ENCODE data around the gene TALDO1. TPM values are rescaled to one million over a fixed set of nuclear protein-coding genes. Genes with fewer than 3 reads are reported as not detected.

TALDO1 gene
- total and polyA plus RNA-seq, 10 of the 15 experiments (the other 5 are each of a cell fraction or from before 2014, with no cell fraction given) = 121 to 302 (median 182) TPM

DNA sequence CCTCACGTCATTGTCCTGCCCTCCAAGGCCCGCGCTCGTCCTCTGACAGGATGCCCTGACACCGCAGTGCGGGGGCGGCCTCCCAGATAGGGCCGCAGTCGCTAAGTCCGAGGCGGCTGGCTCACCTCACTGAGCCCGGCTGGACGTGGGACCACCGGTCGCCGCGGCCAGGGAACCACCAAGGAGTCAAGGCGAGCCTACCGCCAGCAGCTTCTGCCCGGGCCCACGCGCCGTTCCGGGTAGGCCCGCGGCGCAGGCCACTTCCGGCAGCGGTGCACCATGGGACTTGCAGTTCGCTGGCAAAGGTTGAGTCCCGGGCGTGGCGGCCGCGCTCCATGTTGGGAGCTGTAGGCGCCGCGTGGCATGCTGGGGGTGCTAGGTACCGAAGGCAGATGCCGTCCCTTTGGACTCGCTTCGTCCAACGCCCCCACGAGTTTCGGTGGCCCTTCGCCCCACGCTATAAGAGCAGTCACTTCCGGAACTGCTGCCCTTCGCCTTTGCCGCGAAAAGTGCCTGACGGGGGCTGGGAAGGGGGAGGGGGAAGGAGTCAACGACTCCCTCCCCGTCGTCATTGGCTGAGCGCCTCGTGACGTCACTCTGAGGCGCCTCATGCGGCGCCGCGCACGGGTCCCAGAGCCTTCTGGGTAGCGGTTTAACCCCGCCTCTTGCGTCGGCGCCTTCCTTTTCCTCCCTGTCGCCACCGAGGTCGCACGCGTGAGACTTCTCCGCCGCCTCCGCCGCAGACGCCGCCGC lies 62.2 kb downstream of the TALDO1 start, which contains the start of gene RPLP2 (continued):
- TF ChIP-seq BCL3 (IDR thresholded peaks at IDR 0.05; ENCODE audit: borderline replicate concordance, insufficient read depth, low read depth, low read length, poor library complexity, severe bottlenecking) (peak; percentile 19), FOS (IDR thresholded peaks at IDR 0.05; ENCODE audit: borderline replicate concordance, extremely low read depth, insufficient read length) (no peak), SIN3A (IDR thresholded peaks at IDR 0.05; ENCODE audit: low read depth, low read length) (peak; percentile 62), POU2F2 (IDR thresholded peaks at IDR 0.05; ENCODE audit: borderline replicate concordance, low read depth, low read length) (peak; percentile 82), IKZF2 (IDR thresholded peaks at IDR 0.05) (peak in 1 of 2 experiments; percentile 27; a peak in 1 of 4 replicates), ATF7 (IDR thresholded peaks at IDR 0.05; ENCODE audit: low read depth) (peak; percentile 96), NR2C2 (IDR thresholded peaks at IDR 0.05; ENCODE audit: borderline replicate concordance, control insufficient read depth, insufficient read length, low read depth) (no peak)

GRCh38 chr11:810040-810567 lies 62.8 kb downstream of the TALDO1 start:
- ChIA-PET RAD21 (ENCODE audit: unreplicated experiment) (interaction anchor here (0.7 to 1.7 kb wide), 4 partner anchors 9 to 33 kb away, joined by 3 to 13 read pairs (median 6); partner anchors contain the start of genes PNPLA2 and TSPAN4), SMC1A (ENCODE audit: uncharacterized antibody, unreplicated experiment) (interaction anchor here (1.3 to 1.9 kb wide), 2 partner anchors 9 to 10 kb away, joined by 4 to 5 read pairs; partner anchors contain the start of gene PNPLA2), POLR2A (interaction anchor here (0.7 to 3.3 kb wide), 8 partner anchors 9 to 235 kb away, joined by 4 to 32 read pairs (median 6); partner anchors contain the start of genes DEAF1, PNPLA2, TMEM80 and TSPAN4), CTCF (interaction anchor here (1.2 to 1.3 kb wide), 2 partner anchors 9 to 34 kb away, joined by 3 to 4 read pairs; no protein-coding TSS in a partner anchor)
- Histone ChIP-seq H3K36me3 (ENCODE audit: control insufficient read depth in 2 of 2, insufficient read depth in 2 of 2, low read length in 1 of 2) (peaks cover 8 to 26% of the 10 kb centered on the region in 2 experiments; a peak in 3 of 4 replicates), H3K79me2 (ENCODE audit: control insufficient read depth, insufficient read depth, low read length) (peaks cover 38% of the 10 kb centered on the region), H3K4me3 (peak overlapping the region; percentile 98), H3K9me3 (replicated peaks; ENCODE audit: control insufficient read depth, insufficient read depth, low read length) (no peaks in the 10 kb centered on the region), H2AFZ (ENCODE audit: control insufficient read depth, low read depth, low read length) (peak overlapping the region; percentile 100; the same call in 1 of the 2 replicates), H3K27ac (ENCODE audit: control insufficient read depth, insufficient read depth) (peak overlapping the region; percentile 99), H3K27me3 (replicated peaks in 1 of 2; ENCODE audit: control insufficient read depth in 2 of 2, insufficient read depth in 2 of 2, low read length in 1 of 2) (no peaks in the 10 kb centered on the region), H3K4me1 (ENCODE audit: control insufficient read depth, insufficient read depth, low read length) (peaks cover 7% of the 10 kb centered on the region; the same call in 1 of the 2 replicates), H3K9ac (ENCODE audit: control insufficient read depth, insufficient read depth, low read length) (peak overlapping the region; percentile 98), H4K20me1 (ENCODE audit: control insufficient read depth, insufficient read depth) (peaks cover 8% of the 10 kb centered on the region; the same call in 1 of the 2 replicates), H3K4me2 (ENCODE audit: control insufficient read depth, insufficient read depth) (peak overlapping the region; percentile 78)
- in situ Hi-C loops (cut with MboI) (loop anchor here (25.0 kb wide), 1 partner anchor 1577 kb away; the partner anchor contains the start of gene CD81), intact Hi-C loops (cut with micrococcal nuclease; ENCODE audit: unreplicated experiment) (no loop called here)
- 2% methylated on average over 49 of the region's 55 CpGs for WGBS (ENCODE audit: insufficient coverage, insufficient replicate concordance, low lambda C conversion rate, missing lambda C conversion rate)
- FAIRE-seq (no peak), ATAC-seq (peak; percentile 9), DNase-seq (ENCODE audit: low read depth, low spot score) (no peak)
- TSS peak; percentile 79 for BruUV-seq (replicated peaks)
- peak; percentile 15; the same call in 1 of the 2 replicates for TF ChIP-seq SMARCA5 (IDR thresholded peaks at IDR 0.05)
- TF ChIP-seq NR2F1 (conservative IDR thresholded peaks at IDR 0.05) = 0 out of 2 replicates have a peak, but pooled peaks have one; percentile 59
- TF ChIP-seq SMAD1 (IDR thresholded peaks at IDR 0.05; ENCODE audit: low read depth, partially characterized antibody) = no peak
- TF ChIP-seq BACH1 (IDR thresholded peaks at IDR 0.05; ENCODE audit: borderline replicate concordance) = peak; percentile 60; the same call in 1 of the 2 replicates
- TF ChIP-seq BRCA1 (IDR thresholded peaks at IDR 0.05; ENCODE audit: low read depth, low read length) = no peak
- TF ChIP-seq MYB (IDR thresholded peaks at IDR 0.05; ENCODE audit: borderline replicate concordance, low read depth, low read length) = no peak
- TF ChIP-seq BHLHE40 (IDR thresholded peaks at IDR 0.05; ENCODE audit: borderline replicate concordance in 1 of 2, low read depth in 2 of 2, low read length in 1 of 2) = peak in 1 of 2 experiments; percentile 14; a peak in 1 of 4 replicates
- no peak for TF ChIP-seq ELK1 (IDR thresholded peaks at IDR 0.05; ENCODE audit: low read depth, low read length)
- TF ChIP-seq PAX8 (IDR thresholded peaks at IDR 0.05) = no peak
- TF ChIP-seq SIN3A (IDR thresholded peaks at IDR 0.05; ENCODE audit: low read depth, low read length) = peak; percentile 14; the same call in 1 of the 2 replicates
- TF ChIP-seq, protein P1, sequence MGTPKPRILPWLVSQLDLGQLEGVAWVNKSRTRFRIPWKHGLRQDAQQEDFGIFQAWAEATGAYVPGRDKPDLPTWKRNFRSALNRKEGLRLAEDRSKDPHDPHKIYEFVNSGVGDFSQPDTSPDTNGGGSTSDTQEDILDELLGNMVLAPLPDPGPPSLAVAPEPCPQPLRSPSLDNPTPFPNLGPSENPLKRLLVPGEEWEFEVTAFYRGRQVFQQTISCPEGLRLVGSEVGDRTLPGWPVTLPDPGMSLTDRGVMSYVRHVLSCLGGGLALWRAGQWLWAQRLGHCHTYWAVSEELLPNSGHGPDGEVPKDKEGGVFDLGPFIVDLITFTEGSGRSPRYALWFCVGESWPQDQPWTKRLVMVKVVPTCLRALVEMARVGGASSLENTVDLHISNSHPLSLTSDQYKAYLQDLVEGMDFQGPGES (IDR thresholded peaks at IDR 0.05) = no peak

Data from GM12878 (cell line).